Colonic mucosa (tissue), 4 donors: ENCODE data around the gene DAB2IP. TPM values are rescaled to one million over a fixed set of nuclear protein-coding genes. Genes with fewer than 3 reads are reported as not detected.

Experiments used
- DNase-seq: peaks from one replicate; pipeline ENCODE4 v3.0.0-alpha.2; 2020
- H3K27ac ChIP-seq: fragments of 200-600 bp; one replicate; pipeline ENCODE4 v1.8.0; 2021
- H3K27me3 ChIP-seq: fragments of 200-600 bp; one replicate; pipeline ENCODE4 v1.8.0; 2021
- H3K36me3 ChIP-seq: fragments of 200-600 bp; one replicate; pipeline ENCODE4 v1.8.0; 2021
- H3K4me1 ChIP-seq: fragments of 200-600 bp; one replicate; pipeline ENCODE4 v1.8.0; 2021; ENCODE audit warnings: mild to moderate bottlenecking
- H3K4me3 ChIP-seq: fragments of 200-600 bp; one replicate; pipeline ENCODE4 v1.8.0; 2021
- H3K9ac ChIP-seq, 2 donors: one replicate each; pipeline ENCODE4 v1.7.0; 2013; ENCODE audit warnings: control low read depth in 2 of 2, low read depth in 2 of 2, low read length in 2 of 2
- H3K9me3 ChIP-seq: fragments of 200-600 bp; one replicate; pipeline ENCODE4 v1.8.0; 2021
- intact Hi-C: fragments of 100-400 bp; cut with DNase I; formaldehyde crosslinking; loops from one replicate; pipeline ENCODE4 v1.14.1; 2022
- total RNA-seq, 2 donors: library from RNA; stranded (reverse); fragmentation: NEBNext Ultra II Directional in 1 of 2; extraction: Animal tissue kit (Norgen Biotek cat#: 25700) in 1 of 2; gene quantifications; one replicate each; pipeline ENCODE4 v1.2.1, GENCODE V29; 2021
- TF ChIP-seq, protein P1 (sequence below): fragments of 200-600 bp; IDR thresholded peaks from one replicate; pipeline ENCODE4 v1.8.0; 2022; ENCODE audit warnings: antibody characterized with exemption, mild to moderate bottlenecking
- donor health status: healthy.
- donor health status: DM: no; HTN: no; CAD: no.
- donor health status: DM: no; HTN: no; CAD: no.

DAB2IP gene
- total RNA-seq, 2 donors from 2014 or later = 126 to 130 TPM

DNA sequence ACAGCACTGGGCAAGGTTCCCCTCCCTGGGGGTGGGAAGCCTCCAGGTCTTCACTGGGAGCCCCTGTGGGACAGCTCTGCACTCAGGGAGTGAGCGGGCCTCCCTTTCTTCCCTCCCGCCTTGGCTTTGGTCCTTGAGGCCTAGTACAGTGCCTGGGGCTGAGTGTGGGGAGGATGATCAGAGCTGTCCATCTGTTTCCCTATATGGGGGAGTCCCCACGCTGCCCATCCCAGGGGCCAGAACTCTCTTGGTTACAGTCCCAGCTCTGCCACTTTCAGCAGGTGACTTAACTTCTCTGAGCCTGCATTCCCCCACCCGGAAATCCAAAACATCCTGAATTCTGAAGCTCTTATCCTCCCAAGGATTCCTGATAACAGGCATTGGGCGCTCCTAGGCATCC, 42.6 kb downstream of the DAB2IP start:
- H3K4me1 ChIP-seq = peaks cover 3% of the 10 kb centered on the region
- no peak for DNase-seq
- intact Hi-C loops = loop anchor here (10.0 kb wide), 1 partner anchor 171 kb away; no protein-coding TSS in a partner anchor
- H3K9ac ChIP-seq = no peak overlapping the region
- TF ChIP-seq, protein P1, sequence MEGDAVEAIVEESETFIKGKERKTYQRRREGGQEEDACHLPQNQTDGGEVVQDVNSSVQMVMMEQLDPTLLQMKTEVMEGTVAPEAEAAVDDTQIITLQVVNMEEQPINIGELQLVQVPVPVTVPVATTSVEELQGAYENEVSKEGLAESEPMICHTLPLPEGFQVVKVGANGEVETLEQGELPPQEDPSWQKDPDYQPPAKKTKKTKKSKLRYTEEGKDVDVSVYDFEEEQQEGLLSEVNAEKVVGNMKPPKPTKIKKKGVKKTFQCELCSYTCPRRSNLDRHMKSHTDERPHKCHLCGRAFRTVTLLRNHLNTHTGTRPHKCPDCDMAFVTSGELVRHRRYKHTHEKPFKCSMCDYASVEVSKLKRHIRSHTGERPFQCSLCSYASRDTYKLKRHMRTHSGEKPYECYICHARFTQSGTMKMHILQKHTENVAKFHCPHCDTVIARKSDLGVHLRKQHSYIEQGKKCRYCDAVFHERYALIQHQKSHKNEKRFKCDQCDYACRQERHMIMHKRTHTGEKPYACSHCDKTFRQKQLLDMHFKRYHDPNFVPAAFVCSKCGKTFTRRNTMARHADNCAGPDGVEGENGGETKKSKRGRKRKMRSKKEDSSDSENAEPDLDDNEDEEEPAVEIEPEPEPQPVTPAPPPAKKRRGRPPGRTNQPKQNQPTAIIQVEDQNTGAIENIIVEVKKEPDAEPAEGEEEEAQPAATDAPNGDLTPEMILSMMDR = no peak
- H3K27ac ChIP-seq = no peak overlapping the region
- H3K36me3 ChIP-seq = no peaks in the 10 kb centered on the region
- H3K27me3 ChIP-seq = no peaks in the 10 kb centered on the region
- H3K9me3 ChIP-seq = no peaks in the 10 kb centered on the region
- no peak overlapping the region for H3K4me3 ChIP-seq

DNA sequence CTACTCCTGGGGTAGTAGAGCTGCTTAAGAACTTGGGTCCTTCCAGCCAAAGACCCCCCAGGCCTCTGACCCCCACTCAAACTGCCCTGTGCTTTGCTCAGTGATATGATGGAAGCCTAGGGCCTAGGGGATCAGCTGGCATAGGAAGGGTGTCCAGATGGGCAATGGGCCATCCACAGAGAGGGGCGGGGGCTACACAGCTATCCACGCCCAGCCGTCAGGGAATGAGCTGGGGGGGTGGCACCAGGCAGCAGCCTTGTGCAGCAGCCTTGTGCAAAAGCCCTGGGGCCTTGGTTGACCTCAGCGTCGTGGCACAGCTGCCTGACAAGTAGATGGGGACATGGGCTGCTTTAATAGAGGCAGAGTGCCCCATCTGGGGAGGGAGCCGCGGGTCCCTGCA, 43.2 kb downstream of the DAB2IP start:
- Histone ChIP-seq H3K27ac (no peak overlapping the region), H3K9me3 (no peaks in the 10 kb centered on the region), H3K36me3 (no peaks in the 10 kb centered on the region), H3K27me3 (no peaks in the 10 kb centered on the region), H3K4me3 (no peak overlapping the region), H3K9ac (no peak overlapping the region), H3K4me1 (peaks cover 3% of the 10 kb centered on the region)
- intact Hi-C loops = loop anchor here (10.0 kb wide), 1 partner anchor 170 kb away; no protein-coding TSS in a partner anchor
- no peak for DNase-seq
- TF ChIP-seq, protein P1 = no peak

DNA sequence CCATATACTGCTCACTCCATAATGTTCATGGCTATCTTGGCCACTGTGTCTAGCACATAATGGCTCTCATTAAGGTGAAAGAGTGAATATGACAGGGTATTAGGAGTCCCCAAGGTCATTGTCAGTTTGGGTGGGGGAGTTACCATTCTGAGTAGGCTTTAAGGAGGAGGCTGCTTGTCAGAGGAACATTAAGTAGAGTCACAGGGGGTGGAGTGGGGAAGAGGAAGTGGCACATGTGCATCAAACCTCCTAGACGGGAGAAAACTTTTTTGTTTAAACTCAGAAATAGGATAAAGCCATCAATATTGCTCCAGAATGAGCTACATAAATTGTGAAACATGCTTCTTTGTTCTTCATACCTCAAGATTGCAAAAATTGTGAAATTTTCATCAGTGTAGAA, 45.5 kb downstream of the DAB2IP start:
- H3K4me1 ChIP-seq = peaks cover 3% of the 10 kb centered on the region
- TF ChIP-seq, protein P1 = no peak
- intact Hi-C loops = loop anchor here (10.0 kb wide), 1 partner anchor 168 kb away; no protein-coding TSS in a partner anchor

DNA sequence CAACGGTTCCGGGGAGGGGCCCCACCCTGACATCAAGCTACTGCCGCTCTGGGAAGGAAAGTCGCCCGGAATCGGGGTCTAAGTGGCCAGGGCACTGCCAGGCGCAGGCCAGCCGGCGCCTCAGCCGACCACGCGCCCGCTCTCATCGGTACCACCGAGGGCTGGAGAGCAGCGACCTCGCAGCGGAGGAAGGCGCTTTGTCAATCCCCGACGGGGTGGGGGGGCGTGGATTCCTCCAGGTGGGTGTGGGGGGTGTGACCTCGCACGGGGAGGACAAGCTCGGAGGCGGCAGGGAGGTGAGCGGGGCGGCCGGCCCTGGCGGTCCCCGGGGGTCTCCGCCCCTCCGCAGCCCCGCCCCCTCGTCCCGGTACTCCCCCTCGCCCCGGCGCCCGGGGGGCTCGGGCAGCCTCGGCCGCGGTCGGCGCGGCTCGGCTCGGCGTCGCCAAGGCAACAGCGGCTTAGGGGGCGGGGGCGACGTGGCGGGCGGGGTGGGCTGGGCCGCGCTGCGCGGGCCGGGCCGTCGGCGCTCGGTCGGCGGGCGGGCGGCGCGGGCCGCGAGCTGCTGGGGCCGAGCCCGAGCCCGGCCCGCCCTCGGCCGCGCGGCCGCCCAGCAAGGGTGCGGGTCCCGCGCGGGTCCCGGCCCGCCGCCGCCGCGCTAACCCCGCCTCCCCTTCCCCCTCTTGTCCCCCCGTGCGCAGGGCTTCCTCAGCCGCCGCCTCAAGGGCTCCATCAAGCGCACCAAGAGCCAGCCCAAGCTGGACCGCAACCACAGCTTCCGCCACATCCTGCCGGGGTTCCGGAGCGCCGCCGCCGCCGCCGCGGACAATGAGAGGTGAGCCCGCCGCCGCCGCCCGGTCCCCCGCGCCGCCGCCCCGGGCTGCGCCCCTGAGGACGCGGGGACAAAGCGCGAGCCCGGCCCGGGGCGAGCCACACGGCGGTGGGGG, 47.5 kb downstream of the DAB2IP start:
- DNase-seq = peak; percentile 52
- H3K36me3 ChIP-seq = no peaks in the 10 kb centered on the region
- H3K9me3 ChIP-seq = no peaks in the 10 kb centered on the region
- intact Hi-C loops = loop anchor here (10.0 kb wide), 1 partner anchor 166 kb away; no protein-coding TSS in a partner anchor
- H3K4me3 ChIP-seq = peak overlapping the region; percentile 43
- H3K27ac ChIP-seq = peak overlapping the region; percentile 27
- H3K27me3 ChIP-seq = no peaks in the 10 kb centered on the region
- H3K4me1 ChIP-seq = peaks cover 3% of the 10 kb centered on the region
- H3K9ac ChIP-seq = peak overlapping the region in 1 of 2 donors; percentile 54
- TF ChIP-seq, protein P1 = no peak

More for the DNA sequence above, 45.5 kb downstream of the DAB2IP start:
- Histone ChIP-seq H3K36me3 (no peaks in the 10 kb centered on the region), H3K27ac (no peak overlapping the region), H3K4me3 (no peak overlapping the region), H3K27me3 (no peaks in the 10 kb centered on the region), H3K9me3 (no peaks in the 10 kb centered on the region), H3K9ac (no peak overlapping the region)
- no peak for DNase-seq

DNA sequence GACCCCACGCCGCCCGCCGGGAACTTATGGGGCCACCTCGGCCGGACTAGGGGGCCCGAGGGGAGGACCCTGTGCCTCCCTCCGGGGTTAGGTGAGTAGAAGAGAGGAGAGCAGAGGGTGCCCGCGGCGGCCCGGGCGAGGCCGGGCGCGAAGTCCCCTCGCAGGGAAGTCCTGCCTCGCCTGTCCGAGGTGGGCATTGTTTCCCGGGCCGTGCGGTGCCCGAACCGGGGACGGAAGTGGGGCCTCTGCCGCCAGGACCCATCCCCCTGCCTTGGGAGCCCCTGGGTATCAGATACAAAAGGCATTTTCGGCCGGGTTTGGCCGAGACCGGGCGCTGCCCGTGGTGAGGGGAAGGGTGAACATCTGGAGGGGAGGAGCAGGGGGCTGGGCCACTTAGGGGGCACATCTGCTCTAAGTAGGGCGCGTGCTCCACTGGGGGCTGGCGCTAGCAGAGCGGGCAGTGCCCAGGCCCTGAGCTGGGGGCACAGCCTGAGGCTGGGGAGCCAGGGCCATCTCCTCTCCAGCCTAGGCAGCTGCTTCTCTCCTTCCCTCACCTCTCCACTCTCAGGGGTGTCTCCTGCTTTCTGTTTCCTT, 48.2 kb downstream of the DAB2IP start:
- intact Hi-C loops = loop anchor here (10.0 kb wide), 1 partner anchor 165 kb away; no protein-coding TSS in a partner anchor
- Histone ChIP-seq H3K9ac (peak overlapping the region; percentile 54 to 57), H3K36me3 (no peaks in the 10 kb centered on the region), H3K4me1 (peaks cover 3% of the 10 kb centered on the region), H3K27ac (peak overlapping the region; percentile 27), H3K9me3 (no peaks in the 10 kb centered on the region), H3K4me3 (peak overlapping the region; percentile 43), H3K27me3 (no peaks in the 10 kb centered on the region)
- no peak for DNase-seq
- TF ChIP-seq, protein P1 = no peak
